Omental fat pad (tissue), 4 donors: Measurements from ENCODE around the gene CDYL2. TPM values are rescaled to one million over a fixed set of nuclear protein-coding genes. Genes with fewer than 3 reads are reported as not detected.

Experiments used
- ATAC-seq: fragments of 150-250 bp; one replicate; pipeline ENCODE4 v1.9.1; 2016; ENCODE audit warnings: mild to moderate bottlenecking, moderate library complexity; ENCODE audit not compliant: low FRiP score
- DNase-seq: peaks from one replicate; pipeline ENCODE4 v3.0.0-alpha.2; 2019; ENCODE audit warnings: low spot score
- total RNA-seq, 4 donors: library from RNA; depleted of rRNA; stranded (reverse); fragments of >200 nt; gene quantifications; one replicate each; pipeline ENCODE4 v1.1.0, GENCODE V29; 2016
- TF ChIP-seq, protein P1 (sequence below), 3 donors: fragments of 450-650 bp; IDR thresholded peaks; one replicate each; pipeline ENCODE4 v1.5.1; 2016 to 2017; ENCODE audit warnings: antibody characterized with exemption in 3 of 3, mild to moderate bottlenecking in 3 of 3, moderate library complexity in 2 of 3

The CDYL2 gene, protein sequence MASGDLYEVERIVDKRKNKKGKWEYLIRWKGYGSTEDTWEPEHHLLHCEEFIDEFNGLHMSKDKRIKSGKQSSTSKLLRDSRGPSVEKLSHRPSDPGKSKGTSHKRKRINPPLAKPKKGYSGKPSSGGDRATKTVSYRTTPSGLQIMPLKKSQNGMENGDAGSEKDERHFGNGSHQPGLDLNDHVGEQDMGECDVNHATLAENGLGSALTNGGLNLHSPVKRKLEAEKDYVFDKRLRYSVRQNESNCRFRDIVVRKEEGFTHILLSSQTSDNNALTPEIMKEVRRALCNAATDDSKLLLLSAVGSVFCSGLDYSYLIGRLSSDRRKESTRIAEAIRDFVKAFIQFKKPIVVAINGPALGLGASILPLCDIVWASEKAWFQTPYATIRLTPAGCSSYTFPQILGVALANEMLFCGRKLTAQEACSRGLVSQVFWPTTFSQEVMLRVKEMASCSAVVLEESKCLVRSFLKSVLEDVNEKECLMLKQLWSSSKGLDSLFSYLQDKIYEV
- total RNA-seq, result 1 to 10 TPM; 5.9 to 8.8 (median 6.6) TPM

DNA sequence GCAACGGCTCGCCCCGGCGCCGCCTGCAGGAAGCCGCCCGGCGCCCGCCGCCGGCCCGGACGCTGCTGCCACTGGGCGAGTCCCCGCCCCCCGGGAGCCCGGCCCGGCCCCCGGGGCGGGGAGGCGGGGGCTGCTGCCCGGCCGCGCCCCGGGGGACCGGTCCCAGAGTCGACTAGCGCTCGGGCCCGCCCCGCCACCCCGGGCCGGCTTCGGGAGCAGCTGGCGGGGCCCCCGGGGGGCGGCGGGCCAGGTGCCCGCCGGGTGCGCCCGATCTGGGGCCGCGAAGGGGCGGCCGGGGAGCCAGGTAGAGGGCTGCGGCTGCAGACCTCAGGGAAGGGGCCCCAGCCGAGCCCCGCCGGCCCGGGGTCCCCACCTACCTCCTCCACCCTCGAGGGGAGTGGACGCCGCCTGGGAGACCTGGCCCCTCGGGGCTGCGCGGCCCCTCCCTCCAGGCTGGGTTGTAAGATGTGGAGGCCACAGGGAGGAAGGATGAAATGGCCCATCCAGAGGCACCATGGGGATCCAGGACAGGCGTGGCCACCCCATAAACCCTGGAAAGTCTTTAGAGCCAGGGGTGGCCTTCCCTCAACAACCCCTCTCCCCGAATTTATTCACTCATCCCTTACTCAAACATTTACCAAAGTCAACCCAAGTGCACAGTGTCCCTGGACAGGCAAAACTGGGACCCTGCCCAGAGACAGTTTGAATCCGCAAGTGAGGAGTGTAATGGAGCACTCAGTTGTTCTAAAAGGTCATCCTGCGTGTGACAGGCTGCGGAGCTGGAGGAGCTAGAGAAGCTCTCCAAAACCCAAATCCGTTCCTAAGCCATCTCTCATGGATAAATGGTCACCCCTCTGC is at the start of gene CDYL2:
TSS of gene CDYL2 (minus strand) at position 73 of the 858 bp plus-strand sequence. CDS start 425 bp downstream, outside the sequence.
- ATAC-seq (peak; percentile 25), DNase-seq (no peak)
- TF ChIP-seq, protein P1, sequence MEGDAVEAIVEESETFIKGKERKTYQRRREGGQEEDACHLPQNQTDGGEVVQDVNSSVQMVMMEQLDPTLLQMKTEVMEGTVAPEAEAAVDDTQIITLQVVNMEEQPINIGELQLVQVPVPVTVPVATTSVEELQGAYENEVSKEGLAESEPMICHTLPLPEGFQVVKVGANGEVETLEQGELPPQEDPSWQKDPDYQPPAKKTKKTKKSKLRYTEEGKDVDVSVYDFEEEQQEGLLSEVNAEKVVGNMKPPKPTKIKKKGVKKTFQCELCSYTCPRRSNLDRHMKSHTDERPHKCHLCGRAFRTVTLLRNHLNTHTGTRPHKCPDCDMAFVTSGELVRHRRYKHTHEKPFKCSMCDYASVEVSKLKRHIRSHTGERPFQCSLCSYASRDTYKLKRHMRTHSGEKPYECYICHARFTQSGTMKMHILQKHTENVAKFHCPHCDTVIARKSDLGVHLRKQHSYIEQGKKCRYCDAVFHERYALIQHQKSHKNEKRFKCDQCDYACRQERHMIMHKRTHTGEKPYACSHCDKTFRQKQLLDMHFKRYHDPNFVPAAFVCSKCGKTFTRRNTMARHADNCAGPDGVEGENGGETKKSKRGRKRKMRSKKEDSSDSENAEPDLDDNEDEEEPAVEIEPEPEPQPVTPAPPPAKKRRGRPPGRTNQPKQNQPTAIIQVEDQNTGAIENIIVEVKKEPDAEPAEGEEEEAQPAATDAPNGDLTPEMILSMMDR (IDR thresholded peaks at IDR 0.05), result no peak

DNA sequence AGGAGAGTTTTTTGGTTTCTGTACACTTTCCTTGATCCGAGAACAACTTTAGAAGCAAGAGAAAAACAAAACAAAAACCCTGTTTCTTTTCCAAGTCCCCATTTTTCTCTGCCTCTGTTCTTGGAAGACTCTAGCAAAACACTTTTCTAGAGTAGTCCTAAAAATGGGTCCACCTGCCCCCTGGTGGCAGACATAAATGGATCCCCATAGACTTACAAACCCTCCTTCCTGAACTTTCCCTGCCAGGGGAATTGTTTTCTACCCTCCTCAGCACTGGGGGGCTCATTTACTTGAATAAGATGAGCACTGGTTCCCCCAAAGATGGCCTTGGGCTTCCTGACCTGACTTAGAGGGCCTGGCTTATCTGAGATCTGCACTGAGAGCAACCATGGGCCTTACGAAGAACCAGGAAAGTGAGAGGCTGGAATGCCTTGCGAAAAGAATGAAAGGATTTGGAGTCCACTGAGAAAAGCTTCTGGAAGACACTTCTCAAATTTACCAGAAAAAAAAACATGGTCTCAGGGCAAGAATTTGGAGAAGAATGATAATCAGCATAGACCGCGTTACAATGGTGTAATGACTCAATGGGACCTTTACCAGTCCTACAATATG is 48.0 kb upstream of the CDYL2 start:
- ATAC-seq (no peak), DNase-seq (no peak)
- TF ChIP-seq, protein P1 (IDR thresholded peaks at IDR 0.05), result no peak

DNA sequence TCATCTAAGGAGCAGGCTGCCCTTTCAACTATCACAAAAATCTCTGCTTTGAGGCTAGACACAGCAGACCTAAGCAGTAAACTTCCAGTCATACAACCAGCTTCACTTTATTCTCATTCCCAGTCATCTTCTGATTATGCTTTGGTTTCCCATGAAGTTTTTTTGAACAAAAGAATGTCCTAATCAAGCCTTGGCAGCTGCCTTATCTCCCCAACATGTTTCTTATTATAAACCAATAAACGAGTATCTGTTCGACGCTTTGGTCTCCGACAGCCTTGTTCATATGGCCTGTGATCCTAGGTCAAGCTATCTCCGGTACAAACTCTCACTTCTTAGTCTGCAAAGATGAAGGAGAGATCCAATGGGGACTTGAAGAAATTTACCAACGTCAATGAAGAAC is 47.4 kb upstream of the CDYL2 start:
- ATAC-seq (no peak), DNase-seq (no peak)
- TF ChIP-seq, protein P1 (IDR thresholded peaks at IDR 0.05), result no peak

DNA sequence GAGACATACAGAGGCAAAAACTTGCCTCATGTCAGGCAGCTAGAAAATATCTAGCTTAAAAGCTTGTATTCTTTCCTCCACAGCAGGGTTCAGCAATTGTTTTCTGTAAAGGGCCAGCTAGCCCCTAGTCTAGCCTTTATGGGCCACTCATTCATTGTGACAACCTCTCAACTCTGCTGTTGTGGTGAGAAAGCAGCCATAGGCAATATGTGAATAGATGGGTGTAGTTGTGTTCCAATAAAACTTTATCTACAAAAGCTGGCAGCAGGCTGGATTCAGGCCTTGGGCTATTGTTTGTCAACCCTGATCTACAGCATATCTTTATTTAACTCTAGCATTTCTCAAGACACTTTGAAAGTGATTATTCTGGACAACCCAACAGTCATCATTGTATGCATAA is 46.4 kb upstream of the CDYL2 start:
- ATAC-seq (no peak), DNase-seq (no peak)
- TF ChIP-seq, protein P1 (IDR thresholded peaks at IDR 0.05), result no peak

DNA sequence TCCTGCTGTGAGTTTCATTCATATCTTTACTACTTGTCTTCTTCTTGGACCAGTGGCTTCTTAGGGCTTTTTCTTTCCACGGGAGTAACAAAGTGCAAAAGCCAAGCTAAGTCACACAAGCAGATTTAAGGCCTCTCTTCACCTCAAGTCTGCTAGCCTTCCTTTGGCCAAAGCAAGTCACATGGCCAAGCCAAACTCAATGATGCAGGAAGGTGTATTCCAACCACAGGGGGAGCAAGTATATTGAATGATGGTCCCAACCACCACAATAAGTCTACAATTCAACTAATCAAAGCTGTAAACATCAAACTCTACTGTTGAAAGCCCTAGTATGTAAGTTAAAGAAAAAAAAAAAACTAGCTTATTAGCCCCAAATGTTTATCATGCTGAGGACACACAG is 44.5 kb upstream of the CDYL2 start:
- no peak for DNase-seq
- no peak for ATAC-seq
- TF ChIP-seq, protein P1 (IDR thresholded peaks at IDR 0.05), result no peak

DNA sequence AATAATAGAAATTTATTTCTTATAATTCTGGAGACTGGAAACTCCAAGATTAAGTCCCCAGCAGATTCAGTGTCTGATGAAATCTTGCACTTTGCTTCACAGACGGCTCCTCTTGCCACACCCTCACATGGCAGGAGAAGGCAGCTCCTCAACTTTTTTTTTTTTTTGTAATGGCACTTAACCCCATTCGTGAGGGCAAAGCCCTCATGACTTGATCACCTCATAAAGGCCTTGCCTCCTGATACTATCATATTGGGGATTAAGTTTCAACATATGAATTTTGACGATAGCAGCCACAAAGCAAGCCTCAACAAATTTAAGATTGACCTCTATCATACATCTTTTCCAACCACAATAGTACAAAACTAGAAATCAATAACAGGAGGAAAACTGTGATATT is 42.3 kb upstream of the CDYL2 start:
- no peak for DNase-seq
- TF ChIP-seq, protein P1 (IDR thresholded peaks at IDR 0.05), result no peak
- ATAC-seq, result no peak
